ENCODE data around the gene TSTD1.

Gene TSTD1

GRCh38 chr1:161038523-161039153 is at the start of gene TSTD1:
TSS of gene TSTD1 (minus strand) at chr1:161038964. CDS start at chr1:161038889, 75 bp downstream.
- DNase-seq, result peak; percentile 80

GRCh38 chr1:161086457-161086856 is 47.7 kb upstream of the TSTD1 start:
- no peak for DNase-seq

GRCh38 chr1:161085165-161085564 is 46.4 kb upstream of the TSTD1 start:
- DNase-seq, result no peak

GRCh38 chr1:161084597-161084988 is 45.8 kb upstream of the TSTD1 start:
- no peak for DNase-seq

GRCh38 chr1:161083748-161084596 is 45.2 kb upstream of the TSTD1 start:
- DNase-seq, result no peak

- peak; percentile 52 for DNase-seq
Measured at GRCh38 chr1:161082996-161083747, 44.4 kb upstream of the TSTD1 start.

GRCh38 chr1:161082483-161082882 is 43.7 kb upstream of the TSTD1 start:
- no peak for DNase-seq

GRCh38 chr1:161081519-161081918 is 42.8 kb upstream of the TSTD1 start:
- no peak for DNase-seq

- DNase-seq, result no peak
Measured at GRCh38 chr1:161080441-161081405, 42.0 kb upstream of the TSTD1 start.

- DNase-seq, result no peak
Measured at GRCh38 chr1:161079436-161080110, 40.8 kb upstream of the TSTD1 start.

- DNase-seq, result no peak
Measured at GRCh38 chr1:161077426-161077825, 38.7 kb upstream of the TSTD1 start.

- no peak for DNase-seq
Measured at GRCh38 chr1:161076410-161076809, 37.6 kb upstream of the TSTD1 start.

- no peak for DNase-seq
Measured at GRCh38 chr1:161074676-161075368, 36.1 kb upstream of the TSTD1 start.

- no peak for DNase-seq
Measured at GRCh38 chr1:161073474-161074121, 34.8 kb upstream of the TSTD1 start.

GRCh38 chr1:161072751-161073449 is 34.1 kb upstream of the TSTD1 start:
- no peak for DNase-seq

- peak; percentile 36 for DNase-seq
Measured at GRCh38 chr1:161071886-161072371, 33.2 kb upstream of the TSTD1 start.

GRCh38 chr1:161070761-161071160 is 32.0 kb upstream of the TSTD1 start:
- DNase-seq, result no peak

GRCh38 chr1:161069731-161070270 is 31.0 kb upstream of the TSTD1 start, which contains the start of gene ARHGAP30:
TSS of gene ARHGAP30 (minus strand) at chr1:161069891. CDS start at chr1:161069624, 267 bp downstream.
- DNase-seq, result no peak

GRCh38 chr1:161069241-161069640 is 30.5 kb upstream of the TSTD1 start:
- no peak for DNase-seq

All from NCI-H510A (cell line).